ENCODE measurements around the gene NANOS1. TPM values are rescaled to one million over a fixed set of nuclear protein-coding genes. Genes with fewer than 3 reads are reported as not detected.
A peak's percentile ranks its signal among the peaks of the same experiment; 100 is the strongest.

NANOS1 gene
- total RNA-seq, 1 donor from 2014 or later, result 9.6 TPM

- DNase-seq (ENCODE audit: extremely low spot score, unreplicated experiment), result peak; percentile 54
- no peak overlapping the region for H3K4me3 Mint-ChIP-seq (ENCODE audit: unreplicated experiment)
- no peaks in the 10 kb centered on the region for H3K36me3 Mint-ChIP-seq (ENCODE audit: unreplicated experiment)
- peaks cover 4% of the 10 kb centered on the region for H3K27me3 Mint-ChIP-seq (ENCODE audit: unreplicated experiment)
- H3K27ac Mint-ChIP-seq (ENCODE audit: unreplicated experiment), result peak overlapping the region; percentile 61
- H3K4me1 Mint-ChIP-seq (ENCODE audit: unreplicated experiment), result peaks cover 24% of the 10 kb centered on the region
- no peaks in the 10 kb centered on the region for H3K9me3 Mint-ChIP-seq (ENCODE audit: unreplicated experiment)
- no peak for TF ChIP-seq CTCF (IDR thresholded peaks at IDR 0.05)
Observed at GRCh38 chr10:119006451-119007210, 22.9 kb upstream of the NANOS1 start.

GRCh38 chr10:119007211-119007574 is 22.3 kb upstream of the NANOS1 start:
- Mint-ChIP-seq H3K4me3 (ENCODE audit: unreplicated experiment) (no peak overlapping the region), H3K27me3 (ENCODE audit: unreplicated experiment) (no peaks in the 10 kb centered on the region), H3K4me1 (ENCODE audit: unreplicated experiment) (peaks cover 24% of the 10 kb centered on the region), H3K27ac (ENCODE audit: unreplicated experiment) (no peak overlapping the region), H3K9me3 (ENCODE audit: unreplicated experiment) (no peaks in the 10 kb centered on the region), H3K36me3 (ENCODE audit: unreplicated experiment) (no peaks in the 10 kb centered on the region)
- no peak for DNase-seq (ENCODE audit: extremely low spot score, unreplicated experiment)
- no peak for TF ChIP-seq CTCF (IDR thresholded peaks at IDR 0.05)

GRCh38 chr10:119020627-119020946 is 8.9 kb upstream of the NANOS1 start:
- no peaks in the 10 kb centered on the region for H3K9me3 Mint-ChIP-seq (ENCODE audit: unreplicated experiment)

GRCh38 chr10:119022846-119023552 is 6.5 kb upstream of the NANOS1 start:
- peaks cover 68% of the 10 kb centered on the region for H3K4me1 Mint-ChIP-seq (ENCODE audit: unreplicated experiment)
- H3K27ac Mint-ChIP-seq (ENCODE audit: unreplicated experiment), result peak overlapping the region; percentile 69
- H3K36me3 Mint-ChIP-seq (ENCODE audit: unreplicated experiment), result no peaks in the 10 kb centered on the region
- no peaks in the 10 kb centered on the region for H3K27me3 Mint-ChIP-seq (ENCODE audit: unreplicated experiment)
- DNase-seq (ENCODE audit: extremely low spot score, unreplicated experiment), result peak; percentile 34
- peak overlapping the region; percentile 35 for H3K4me3 Mint-ChIP-seq (ENCODE audit: unreplicated experiment)
- no peak for TF ChIP-seq CTCF (IDR thresholded peaks at IDR 0.05)
- no peaks in the 10 kb centered on the region for H3K9me3 Mint-ChIP-seq (ENCODE audit: unreplicated experiment)

More at GRCh38 chr10:119020627-119020946, 8.9 kb upstream of the NANOS1 start:
- Mint-ChIP-seq H3K36me3 (ENCODE audit: unreplicated experiment) (no peaks in the 10 kb centered on the region), H3K4me1 (ENCODE audit: unreplicated experiment) (peaks cover 44% of the 10 kb centered on the region), H3K27me3 (ENCODE audit: unreplicated experiment) (peaks cover 2% of the 10 kb centered on the region), H3K4me3 (ENCODE audit: unreplicated experiment) (no peak overlapping the region), H3K27ac (ENCODE audit: unreplicated experiment) (no peak overlapping the region)
- no peak for DNase-seq (ENCODE audit: extremely low spot score, unreplicated experiment)
- no peak for TF ChIP-seq CTCF (IDR thresholded peaks at IDR 0.05)

GRCh38 chr10:119023553-119023868 is 6.0 kb upstream of the NANOS1 start:
- H3K4me1 Mint-ChIP-seq (ENCODE audit: unreplicated experiment), result peaks cover 71% of the 10 kb centered on the region
- no peaks in the 10 kb centered on the region for H3K36me3 Mint-ChIP-seq (ENCODE audit: unreplicated experiment)
- H3K9me3 Mint-ChIP-seq (ENCODE audit: unreplicated experiment), result no peaks in the 10 kb centered on the region
- no peak for TF ChIP-seq CTCF (IDR thresholded peaks at IDR 0.05)
- peak overlapping the region; percentile 35 for H3K4me3 Mint-ChIP-seq (ENCODE audit: unreplicated experiment)
- peak overlapping the region; percentile 69 for H3K27ac Mint-ChIP-seq (ENCODE audit: unreplicated experiment)
- DNase-seq (ENCODE audit: extremely low spot score, unreplicated experiment), result no peak
- no peaks in the 10 kb centered on the region for H3K27me3 Mint-ChIP-seq (ENCODE audit: unreplicated experiment)

All from osteocyte (in vitro differentiated cells).